IMR-90 (cell line): ENCODE measurements around the gene CCDC88C.

ENCODE experiments used
- CEBPB ChIP-seq: IDR thresholded peaks from 2 replicates; pipeline ENCODE4 v1.6.1; 2012; ENCODE audit warnings: low read depth, low read length, improper control_type of control experiment
- MXI1 ChIP-seq: IDR thresholded peaks from 2 replicates; pipeline ENCODE4 v1.6.1; 2012; ENCODE audit warnings: low read depth, mild to moderate bottlenecking, low read length, moderate library complexity, borderline replicate concordance
- POLR2A ChIP-seq: IDR thresholded peaks from 2 replicates; pipeline ENCODE4 v1.6.1; 2012; ENCODE audit warnings: mild to moderate bottlenecking, low read depth, low read length
- RAD21 ChIP-seq: IDR thresholded peaks from 2 replicates; pipeline ENCODE4 v1.6.1; 2012; ENCODE audit warnings: low read length, improper control_type of control experiment
- SMC3 ChIP-seq: fragments of 150-350 bp; IDR thresholded peaks from 2 replicates; pipeline ENCODE4 v1.6.1; 2016; ENCODE audit warnings: low read depth, mild to moderate bottlenecking, antibody characterized with exemption, low read length, moderate library complexity
- TF ChIP-seq, protein P1 (sequence below): conservative IDR thresholded peaks from 2 replicates; pipeline ENCODE4 v1.5.1; 2012; ENCODE audit warnings: mild to moderate bottlenecking, low read depth, low read length, improper control_type of control experiment

DNA sequence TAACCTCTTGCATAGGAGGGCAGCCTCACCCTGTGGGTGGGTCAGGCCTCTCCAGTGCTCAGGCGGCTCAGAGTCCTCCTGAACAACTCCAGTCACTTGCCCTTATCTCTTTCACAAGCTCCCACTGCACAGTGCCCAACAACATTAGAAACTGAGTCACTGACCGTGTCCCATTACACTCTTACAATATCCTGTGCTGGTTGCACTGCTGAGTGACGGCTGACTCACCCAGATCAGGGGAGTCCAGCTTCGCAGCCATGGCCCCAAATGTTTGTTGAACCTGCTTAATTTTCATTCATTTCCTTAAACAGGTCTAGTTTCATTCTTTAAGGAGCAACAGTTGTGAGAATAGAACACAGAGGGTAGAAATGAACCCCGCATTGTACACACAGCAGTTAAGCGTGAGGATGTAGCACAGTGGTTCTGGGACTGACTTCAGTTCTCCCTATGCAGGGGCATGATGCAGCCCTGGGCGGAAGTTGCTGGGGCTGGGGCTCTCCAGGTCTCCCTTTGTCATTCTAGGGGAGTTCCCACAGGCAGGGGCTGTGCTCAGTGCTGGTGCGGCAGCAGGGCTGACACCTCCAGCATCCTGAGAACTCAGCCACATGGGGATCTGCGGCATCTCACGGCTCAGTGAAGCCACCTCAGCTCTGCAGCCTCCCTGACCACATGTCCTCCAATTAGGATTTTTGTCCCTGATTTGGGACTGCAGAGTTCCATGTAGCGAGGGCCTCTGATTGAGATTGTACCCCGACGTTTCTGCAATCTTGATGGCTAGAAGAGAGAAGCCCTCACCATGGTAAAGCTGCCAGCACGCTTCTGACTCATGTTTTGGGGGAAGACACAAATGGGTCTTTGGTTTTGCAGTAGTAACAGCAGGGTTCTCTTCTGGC is 189.3 kb downstream of the CCDC88C start:
- TF ChIP-seq SMC3 (no peak), POLR2A (no peak), CEBPB (peak; percentile 74; the same call in 1 of the 2 replicates), RAD21 (no peak), MXI1 (no peak)
- TF ChIP-seq, protein P1, sequence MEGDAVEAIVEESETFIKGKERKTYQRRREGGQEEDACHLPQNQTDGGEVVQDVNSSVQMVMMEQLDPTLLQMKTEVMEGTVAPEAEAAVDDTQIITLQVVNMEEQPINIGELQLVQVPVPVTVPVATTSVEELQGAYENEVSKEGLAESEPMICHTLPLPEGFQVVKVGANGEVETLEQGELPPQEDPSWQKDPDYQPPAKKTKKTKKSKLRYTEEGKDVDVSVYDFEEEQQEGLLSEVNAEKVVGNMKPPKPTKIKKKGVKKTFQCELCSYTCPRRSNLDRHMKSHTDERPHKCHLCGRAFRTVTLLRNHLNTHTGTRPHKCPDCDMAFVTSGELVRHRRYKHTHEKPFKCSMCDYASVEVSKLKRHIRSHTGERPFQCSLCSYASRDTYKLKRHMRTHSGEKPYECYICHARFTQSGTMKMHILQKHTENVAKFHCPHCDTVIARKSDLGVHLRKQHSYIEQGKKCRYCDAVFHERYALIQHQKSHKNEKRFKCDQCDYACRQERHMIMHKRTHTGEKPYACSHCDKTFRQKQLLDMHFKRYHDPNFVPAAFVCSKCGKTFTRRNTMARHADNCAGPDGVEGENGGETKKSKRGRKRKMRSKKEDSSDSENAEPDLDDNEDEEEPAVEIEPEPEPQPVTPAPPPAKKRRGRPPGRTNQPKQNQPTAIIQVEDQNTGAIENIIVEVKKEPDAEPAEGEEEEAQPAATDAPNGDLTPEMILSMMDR: no peak
